Stimulated activated CD8-positive, alpha-beta memory T cell treated with anti-CD3 and anti-CD28 coated beads, Interleukin-12 subunit alpha, Interleukin-12 subunit beta, amount 100 ng/mL, for 24 hours (primary cell): ENCODE data around the gene MTX1.
"Not testable (repeated sequence)": the region's sequence is repeated elsewhere in the genome, so short reads cannot be mapped to it uniquely, and the experiment has no call there.

Experiments
- DNase-seq: peaks from one replicate; pipeline ENCODE4 v3.0.0-alpha.2; 2020; ENCODE audit errors: extremely low read depth

MTX1 gene

GRCh38 chr1:155207806-155208540 lies 522 bp upstream of the MTX1 start, which contains the start of gene THBS3:
Gene THBS3, minus strand, starts transcription at chr1:155207897. Its CDS starts 21 bp downstream, at chr1:155207876.
- no peak for DNase-seq

GRCh38 chr1:155209312-155209721 lies 822 bp downstream of the MTX1 start:
- no peak for DNase-seq

GRCh38 chr1:155210314-155211104 lies 2.0 kb downstream of the MTX1 start:
- no peak for DNase-seq

- DNase-seq = not testable (repeated sequence)
Observed at GRCh38 chr1:155211381-155212050, 3.0 kb downstream of the MTX1 start.

- DNase-seq = not testable (repeated sequence)
Observed at GRCh38 chr1:155212051-155212440, 3.6 kb downstream of the MTX1 start.

GRCh38 chr1:155214702-155215101 lies 6.2 kb downstream of the MTX1 start:
- not testable (repeated sequence) for DNase-seq

- DNase-seq = no peak
Observed at GRCh38 chr1:155218854-155219591, 10.5 kb downstream of the MTX1 start.

GRCh38 chr1:155219592-155220031 lies 11.1 kb downstream of the MTX1 start:
- no peak for DNase-seq

GRCh38 chr1:155220211-155220965 lies 11.9 kb downstream of the MTX1 start:
- not testable (repeated sequence) for DNase-seq

GRCh38 chr1:155223047-155223446 lies 14.6 kb downstream of the MTX1 start:
- DNase-seq = no peak

GRCh38 chr1:155225404-155225759 lies 16.9 kb downstream of the MTX1 start:
- DNase-seq = not testable (repeated sequence)

- DNase-seq = peak; percentile 48
Observed at GRCh38 chr1:155226188-155226909, 17.9 kb downstream of the MTX1 start.

- DNase-seq = no peak
Observed at GRCh38 chr1:155226910-155227260, 18.4 kb downstream of the MTX1 start.

GRCh38 chr1:155227261-155228095 lies 19.0 kb downstream of the MTX1 start:
- DNase-seq = peak; percentile 98

GRCh38 chr1:155228096-155228427 lies 19.6 kb downstream of the MTX1 start:
- DNase-seq = no peak

GRCh38 chr1:155231302-155231701 lies 22.8 kb downstream of the MTX1 start:
- not testable (repeated sequence) for DNase-seq

- DNase-seq = not testable (repeated sequence)
Observed at GRCh38 chr1:155232001-155232978, 23.8 kb downstream of the MTX1 start.

GRCh38 chr1:155233502-155233901 lies 25.0 kb downstream of the MTX1 start:
- DNase-seq = not testable (repeated sequence)
